PC-9 (cell line): ENCODE data around the gene KRTAP10-5. TPM values are rescaled to one million over a fixed set of nuclear protein-coding genes. Genes with fewer than 3 reads are reported as not detected.

ENCODE experiments used
- BruUV-seq: library from RNA; stranded (reverse); fragments of 400-500 nt; replicated peaks from 2 replicates; lab custom pipeline; 2021; lab: Mats Ljungman, UMichigan
- CTCF ChIA-PET: fragments of 300-600 bp; sonication (Branson Sonifier 250); formaldehyde crosslinking; loops from one replicate; lab custom pipeline; 2022; ENCODE audit warnings: antibody characterized with exemption; lab: Charles Lee
- POLR2A ChIA-PET: fragments of 300-600 bp; sonication (Branson Sonifier 250); formaldehyde crosslinking; loops from one replicate; lab custom pipeline; 2022; ENCODE audit warnings: antibody characterized with exemption; ENCODE audit not compliant: unreplicated experiment; lab: Charles Lee
- DNase-seq, 2 experiments: peaks; one replicate each; pipeline versions ENCODE4 v3.0.0 to v3.0.0-alpha.2; 2015 to 2022; ENCODE audit warnings: mixed read lengths in 1 of 2
- H2AFZ ChIP-seq: fragments of 200-600 bp; sonication (generic); 2 replicates; pipeline ENCODE4 v1.8.1; 2017; ENCODE audit warnings: antibody characterized with exemption
- H3F3A ChIP-seq: fragments of 200-600 bp; sonication (generic); 2 replicates; pipeline ENCODE4 v1.8.1; 2017; ENCODE audit warnings: antibody characterized with exemption, mild to moderate bottlenecking, low read depth; ENCODE audit not compliant: insufficient read depth
- H3K27ac ChIP-seq: fragments of 200-600 bp; sonication (generic); 2 replicates; pipeline ENCODE4 v1.6.1; 2016; ENCODE audit warnings: mixed run types
- H3K27me3 ChIP-seq: fragments of 200-600 bp; sonication (generic); 2 replicates; pipeline ENCODE4 v1.6.1; 2016; ENCODE audit warnings: low read depth, mixed run types; ENCODE audit not compliant: insufficient read depth
- H3K36me3 ChIP-seq: fragments of 200-600 bp; sonication (generic); 2 replicates; pipeline ENCODE4 v1.6.1; 2016; ENCODE audit warnings: low read depth, mixed run types
- H3K4me1 ChIP-seq: fragments of 200-600 bp; sonication (generic); replicated peaks from 2 replicates; pipeline ENCODE4 v1.6.1; 2016; ENCODE audit warnings: mixed run types; ENCODE audit not compliant: insufficient read depth
- H3K4me2 ChIP-seq: fragments of 200-600 bp; sonication (generic); 2 replicates; pipeline ENCODE4 v1.6.1; 2017; ENCODE audit warnings: mixed run types
- H3K4me3 ChIP-seq: fragments of 200-600 bp; sonication (generic); 2 replicates; pipeline ENCODE4 v1.6.1; 2016; ENCODE audit warnings: mixed run types
- H3K79me2 ChIP-seq: fragments of 200-600 bp; sonication (generic); 2 replicates; pipeline ENCODE4 v1.6.1; 2017; ENCODE audit warnings: low read depth, mixed run types
- H3K9me2 ChIP-seq: fragments of 200-600 bp; sonication (generic); 2 replicates; pipeline ENCODE4 v1.8.1; 2017; ENCODE audit warnings: mild to moderate bottlenecking; ENCODE audit not compliant: insufficient read depth
- H3K9me3 ChIP-seq: fragments of 200-600 bp; sonication (generic); 2 replicates; pipeline ENCODE4 v1.8.1; 2016; ENCODE audit warnings: low read depth; ENCODE audit not compliant: insufficient read depth
- H4K20me1 ChIP-seq: fragments of 200-600 bp; sonication (generic); 2 replicates; pipeline ENCODE4 v1.8.1; 2017; ENCODE audit not compliant: insufficient read depth
- CTCF ChIP-seq: fragments of 200-600 bp; sonication (generic); conservative IDR thresholded peaks from 2 replicates; pipeline ENCODE4 v1.6.1; 2017; ENCODE audit warnings: mixed run types, antibody characterized with exemption, mild to moderate bottlenecking, moderate library complexity
- EZH2 ChIP-seq: fragments of 200-600 bp; sonication (generic); IDR thresholded peaks from 2 replicates; pipeline ENCODE4 v1.8.0; 2017; ENCODE audit warnings: antibody characterized with exemption, low read depth
- intact Hi-C: fragments of 100-400 bp; cut with micrococcal nuclease; formaldehyde crosslinking; loops from one replicate; pipeline ENCODE4 v1.10.0; 2022; ENCODE audit not compliant: unreplicated experiment
- total RNA-seq: library from RNA; stranded (reverse); gene quantifications from 2 replicates; pipeline ENCODE4 v1.2.3, GENCODE V29; 2021

Gene KRTAP10-5
- total RNA-seq, 1 experiment from 2014 or later = not detected

- CTCF ChIA-PET = no interaction called here
Measured at GRCh38 chr21:44609193-44609592, 28.8 kb upstream of the KRTAP10-5 start.

GRCh38 chr21:44606495-44606894 lies 26.1 kb upstream of the KRTAP10-5 start:
- CTCF ChIA-PET = no interaction called here
- H3K36me3 ChIP-seq = no peaks in the 10 kb centered on the region
- intact Hi-C loops = no loop called here
- no TSS peak for BruUV-seq
- no peaks in the 10 kb centered on the region for H3K4me1 ChIP-seq
- H2AFZ ChIP-seq = no peak overlapping the region
- peaks cover 45% of the 10 kb centered on the region for H3K27me3 ChIP-seq
- TF ChIP-seq CTCF = no peak
- no peak for TF ChIP-seq EZH2
- H3F3A ChIP-seq = no peaks in the 10 kb centered on the region
- H3K9me2 ChIP-seq = no peaks in the 10 kb centered on the region
- POLR2A ChIA-PET = no interaction called here
- no peak overlapping the region for H3K27ac ChIP-seq
- no peak for DNase-seq
- no peaks in the 10 kb centered on the region for H4K20me1 ChIP-seq
- no peaks in the 10 kb centered on the region for H3K9me3 ChIP-seq
- no peak overlapping the region for H3K4me2 ChIP-seq
- no peaks in the 10 kb centered on the region for H3K79me2 ChIP-seq
- no peak overlapping the region for H3K4me3 ChIP-seq

More at GRCh38 chr21:44609193-44609592, 28.8 kb upstream of the KRTAP10-5 start:
- Histone ChIP-seq H3K79me2 (no peaks in the 10 kb centered on the region), H3K4me1 (no peaks in the 10 kb centered on the region), H3K27me3 (peaks cover 44% of the 10 kb centered on the region), H2AFZ (no peak overlapping the region), H3K4me3 (no peak overlapping the region), H3K9me3 (no peaks in the 10 kb centered on the region), H3K27ac (no peak overlapping the region), H3K36me3 (no peaks in the 10 kb centered on the region), H3K4me2 (no peak overlapping the region), H3K9me2 (no peaks in the 10 kb centered on the region), H4K20me1 (no peaks in the 10 kb centered on the region), H3F3A (no peaks in the 10 kb centered on the region)
- no TSS peak for BruUV-seq
- TF ChIP-seq EZH2 = no peak
- TF ChIP-seq CTCF = no peak
- intact Hi-C loops = no loop called here
- DNase-seq = no peak
- POLR2A ChIA-PET = no interaction called here

- POLR2A ChIA-PET = no interaction called here
- H3K36me3 ChIP-seq = no peaks in the 10 kb centered on the region
- no peaks in the 10 kb centered on the region for H3F3A ChIP-seq
- no peak for DNase-seq
- H3K9me3 ChIP-seq = no peaks in the 10 kb centered on the region
- no peak overlapping the region for H3K4me3 ChIP-seq
- TF ChIP-seq EZH2 (no peak), CTCF (no peak)
- H3K4me1 ChIP-seq = no peaks in the 10 kb centered on the region
- no peaks in the 10 kb centered on the region for H3K9me2 ChIP-seq
- H3K27ac ChIP-seq = no peak overlapping the region
- no peak overlapping the region for H3K4me2 ChIP-seq
- no peaks in the 10 kb centered on the region for H3K79me2 ChIP-seq
- BruUV-seq = no TSS peak
- no peak overlapping the region for H2AFZ ChIP-seq
- CTCF ChIA-PET = no interaction called here
- H4K20me1 ChIP-seq = no peaks in the 10 kb centered on the region
- H3K27me3 ChIP-seq = peaks cover 60% of the 10 kb centered on the region
- intact Hi-C loops = no loop called here
Measured at GRCh38 chr21:44603911-44604310, 23.5 kb upstream of the KRTAP10-5 start.
